HG03457 (cell line): ENCODE data around the gene SERPIND1.
"Not testable (repeated sequence)": the region's sequence is repeated elsewhere in the genome, so short reads cannot be mapped to it uniquely, and the experiment has no call there.

Source experiments
- ATAC-seq: cut with Tn5 transposase; IDR thresholded peaks from one replicate; pipeline ENCODE4 v1.9.1; 2021; ENCODE audit warnings: moderate number of reproducible peaks; ENCODE audit not compliant: unreplicated experiment

Gene SERPIND1

GRCh38 chr22:20746431-20747189 is 27.3 kb upstream of the SERPIND1 start:
- no peak for ATAC-seq

GRCh38 chr22:20747223-20747622 is 26.7 kb upstream of the SERPIND1 start:
- no peak for ATAC-seq

- no peak for ATAC-seq
These were observed 25.8 kb upstream of the SERPIND1 start for GRCh38 chr22:20748082-20748481.

DNA sequence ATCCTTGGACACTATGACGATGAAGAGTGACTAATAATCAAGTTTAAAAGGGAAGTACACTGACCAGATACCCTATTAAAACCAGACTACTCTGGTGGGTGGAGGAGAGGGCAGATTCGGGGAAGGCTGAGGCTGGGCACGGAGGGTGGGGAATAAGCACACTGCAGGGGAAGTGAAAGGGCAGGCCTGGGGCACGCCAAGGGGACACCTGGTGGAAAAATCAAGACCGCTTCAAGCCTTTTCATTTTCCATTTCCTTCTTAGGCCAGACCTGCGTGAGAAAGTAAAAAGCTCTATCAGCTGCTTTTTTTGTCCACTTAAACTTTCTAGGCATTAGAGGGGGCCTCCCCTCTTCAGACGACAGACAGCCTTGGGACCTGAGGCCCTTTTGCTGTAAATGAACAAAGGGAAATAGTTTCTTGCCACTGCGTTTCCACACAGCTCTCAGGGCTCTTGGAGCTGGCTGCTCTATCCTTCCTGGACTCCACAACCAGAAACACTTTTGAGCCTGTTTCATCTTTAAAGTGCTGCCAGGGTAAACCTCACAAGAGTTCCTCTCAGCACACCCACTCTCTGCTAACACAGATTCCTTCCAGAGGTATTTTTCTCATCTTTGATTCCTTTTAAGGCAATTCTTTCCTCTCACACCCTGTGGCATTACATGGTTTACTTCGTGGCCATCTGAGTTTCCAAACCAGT is 25.0 kb upstream of the SERPIND1 start:
- peak; percentile 55 for ATAC-seq

- no peak for ATAC-seq
These were observed 24.5 kb upstream of the SERPIND1 start for GRCh38 chr22:20749453-20749852.

DNA sequence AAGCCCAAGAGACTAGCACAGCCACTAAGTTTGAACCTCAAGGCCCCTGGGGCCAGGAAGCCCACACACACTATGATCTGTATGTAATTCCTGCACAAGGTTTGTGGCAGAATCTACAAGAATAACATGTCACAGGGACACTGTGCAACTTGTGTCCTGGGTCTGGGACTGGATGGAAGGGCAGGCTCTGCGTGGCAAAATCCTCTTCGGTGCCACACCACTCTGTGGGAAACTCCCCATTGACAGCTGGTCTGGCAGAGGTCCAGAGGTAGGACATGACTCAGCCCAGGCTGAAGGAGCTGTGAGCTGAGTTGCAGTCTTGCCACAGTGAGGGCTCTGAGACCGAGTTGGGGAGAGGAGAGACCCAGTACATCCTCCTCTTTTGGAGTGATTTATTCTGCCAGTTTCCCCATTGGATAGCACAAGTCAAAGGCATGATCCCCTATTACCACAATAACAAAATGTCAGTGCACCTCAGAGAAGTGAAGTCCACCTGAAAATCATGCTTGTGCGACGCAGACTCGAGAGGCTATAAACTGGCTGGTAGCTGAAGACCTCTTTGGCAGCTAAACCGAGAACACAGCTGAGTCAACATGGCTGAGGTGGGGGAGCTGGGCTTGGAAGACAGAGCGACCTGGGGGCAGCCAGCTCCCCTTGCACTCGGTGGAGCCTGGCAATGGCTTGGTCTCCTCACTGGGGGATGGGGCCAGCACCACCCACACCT is 23.3 kb upstream of the SERPIND1 start:
- peak; percentile 57 for ATAC-seq

DNA sequence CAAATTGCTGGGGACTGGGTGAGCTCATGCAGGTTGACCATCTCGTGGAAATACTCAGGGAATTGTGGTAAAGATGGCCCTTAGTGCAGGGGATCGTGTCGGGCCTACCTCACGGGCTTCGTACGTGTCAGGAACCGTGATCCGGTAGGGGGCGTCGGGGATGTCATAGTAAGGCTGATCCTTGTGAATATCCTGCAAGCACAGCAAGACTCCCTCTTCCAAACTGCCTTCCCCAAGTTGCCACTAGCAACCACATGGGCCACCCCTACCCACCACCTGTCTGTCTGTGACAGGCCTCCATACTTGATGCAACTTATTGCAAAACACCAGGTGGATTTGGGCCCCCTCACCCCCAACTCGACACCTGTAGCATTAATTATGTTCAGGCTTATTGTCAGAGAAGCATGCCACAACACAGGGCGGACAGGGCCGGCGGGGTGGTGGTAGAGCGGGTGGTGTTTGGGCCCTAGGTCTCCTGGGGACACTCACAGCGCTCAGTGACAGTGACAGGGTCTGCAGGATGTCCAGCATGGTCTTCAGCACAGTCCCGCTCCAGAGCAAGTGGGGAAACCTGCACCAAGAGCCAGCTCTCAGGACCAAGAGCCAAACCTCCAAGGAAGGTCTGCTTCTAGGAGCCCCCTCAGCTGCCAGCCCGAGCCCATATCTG is 22.6 kb upstream of the SERPIND1 start:
- no peak for ATAC-seq

DNA sequence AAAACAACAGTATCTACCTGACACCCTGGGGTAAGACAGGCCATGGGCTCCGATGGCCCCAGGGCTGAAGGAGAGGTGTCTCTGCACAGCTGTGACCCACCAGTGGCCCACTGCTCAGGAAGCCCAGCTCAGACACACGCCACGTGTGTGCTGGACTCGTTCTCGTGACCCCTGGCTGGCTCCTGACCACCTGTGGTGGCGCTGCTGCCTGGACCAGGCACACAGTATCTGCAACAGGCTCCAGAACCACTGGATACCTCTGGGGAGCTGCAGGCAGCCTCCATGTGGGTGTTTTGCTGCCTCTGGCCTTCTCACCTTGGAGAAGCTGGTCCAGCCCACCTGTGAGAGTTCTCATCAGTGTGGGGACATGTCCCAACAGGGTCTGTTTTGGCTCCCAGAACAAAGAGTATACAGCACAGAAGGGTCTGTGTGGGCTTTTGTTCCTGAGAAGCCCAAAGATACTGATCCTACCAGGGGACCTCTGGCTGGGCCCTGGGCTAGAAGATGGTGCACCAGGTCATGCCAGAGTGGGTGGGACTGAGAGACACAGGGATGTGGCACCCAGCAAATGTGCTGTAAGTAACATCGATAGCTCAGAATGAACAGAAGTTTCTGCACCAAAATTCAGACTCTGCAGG is 21.7 kb upstream of the SERPIND1 start:
- ATAC-seq, result no peak

DNA sequence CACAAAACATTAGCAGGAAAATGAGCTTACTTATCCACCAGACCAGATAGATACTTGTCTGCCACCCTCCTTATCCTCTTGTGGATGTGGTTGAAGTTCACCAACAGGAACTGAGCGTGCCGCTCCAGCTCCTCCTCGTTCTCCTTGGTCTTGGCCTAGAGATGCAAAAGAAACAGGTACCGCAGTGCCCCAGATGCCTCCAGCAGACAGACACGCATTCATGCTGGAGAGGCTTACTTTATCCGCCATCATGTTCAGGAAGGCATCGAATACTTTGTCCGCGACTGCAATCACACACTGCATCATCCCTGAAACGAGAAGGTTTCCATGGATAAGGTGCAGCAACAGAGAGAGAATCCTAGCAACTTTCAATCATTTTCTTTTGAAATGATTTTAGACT is 21.0 kb upstream of the SERPIND1 start:
- ATAC-seq, result no peak

GRCh38 chr22:20756846-20757245 is 17.1 kb upstream of the SERPIND1 start:
- no peak for ATAC-seq

- ATAC-seq, result no peak
These were observed 15.2 kb upstream of the SERPIND1 start for GRCh38 chr22:20758688-20759087.

DNA sequence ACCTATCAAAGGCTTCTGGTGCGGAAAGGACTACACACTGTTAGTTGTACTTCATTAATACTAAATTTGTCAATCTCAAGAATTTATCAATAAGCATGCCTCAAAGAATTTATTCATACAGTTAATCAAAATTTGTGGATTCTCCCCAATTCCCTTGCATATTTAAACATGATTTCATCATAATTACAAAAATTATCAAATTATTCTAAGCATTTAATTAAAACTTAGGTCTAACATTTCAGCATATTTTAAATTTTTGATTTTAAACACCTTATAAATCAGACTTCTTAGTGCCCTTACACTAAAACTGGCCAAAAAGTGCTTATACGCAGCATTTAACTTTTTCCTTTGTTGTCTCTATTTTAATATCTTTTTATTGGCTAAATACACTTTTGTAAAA is 13.8 kb upstream of the SERPIND1 start:
- no peak for ATAC-seq

- no peak for ATAC-seq
These were observed 12.4 kb upstream of the SERPIND1 start for GRCh38 chr22:20761536-20761935.

GRCh38 chr22:20762233-20762796 is 11.6 kb upstream of the SERPIND1 start:
- ATAC-seq, result no peak

DNA sequence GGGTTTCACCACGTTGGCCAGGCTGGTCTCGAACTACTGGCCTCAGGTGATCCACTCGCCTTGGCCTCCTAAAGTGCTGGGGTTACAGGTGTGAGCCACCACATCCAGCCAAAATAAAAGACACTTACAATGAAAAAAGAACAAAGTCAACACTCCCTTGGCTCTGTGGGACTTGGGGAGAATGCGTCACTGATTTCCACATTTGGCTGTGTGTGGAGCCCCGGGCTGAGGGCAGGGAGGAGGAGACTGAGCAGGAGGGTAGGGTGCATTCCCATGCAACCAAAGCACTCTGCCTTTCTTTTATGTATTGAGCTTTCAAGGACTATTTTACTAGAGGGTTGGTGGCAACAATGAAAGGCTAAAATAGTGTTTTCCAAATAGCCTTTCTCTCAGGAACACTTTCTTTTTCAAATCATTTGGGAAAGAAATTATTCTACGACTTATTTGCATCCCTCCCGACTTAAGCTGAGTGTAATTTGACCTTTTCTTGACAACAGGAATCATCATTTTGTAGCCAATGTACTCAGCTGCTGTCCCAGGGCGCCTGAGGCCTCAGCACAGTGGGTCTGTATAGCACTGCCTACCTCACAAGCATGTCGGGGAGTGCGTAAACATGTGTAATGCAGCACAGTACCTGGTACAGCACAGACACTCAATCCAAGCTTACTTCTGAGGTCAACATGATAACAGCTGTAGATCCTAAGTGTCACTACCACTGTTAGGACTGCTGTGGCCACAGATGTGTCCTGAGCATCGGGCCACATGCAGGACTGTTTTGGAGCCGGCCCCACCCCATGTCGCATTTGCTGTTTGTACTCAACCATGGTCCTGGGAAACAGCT is 10.1 kb upstream of the SERPIND1 start:
- ATAC-seq, result no peak

GRCh38 chr22:20764471-20764720 is 9.5 kb upstream of the SERPIND1 start:
- ATAC-seq, result no peak

- ATAC-seq, result no peak
These were observed 9.2 kb upstream of the SERPIND1 start for GRCh38 chr22:20764729-20765128.

GRCh38 chr22:20765938-20766337 is 8.0 kb upstream of the SERPIND1 start:
- ATAC-seq, result no peak

DNA sequence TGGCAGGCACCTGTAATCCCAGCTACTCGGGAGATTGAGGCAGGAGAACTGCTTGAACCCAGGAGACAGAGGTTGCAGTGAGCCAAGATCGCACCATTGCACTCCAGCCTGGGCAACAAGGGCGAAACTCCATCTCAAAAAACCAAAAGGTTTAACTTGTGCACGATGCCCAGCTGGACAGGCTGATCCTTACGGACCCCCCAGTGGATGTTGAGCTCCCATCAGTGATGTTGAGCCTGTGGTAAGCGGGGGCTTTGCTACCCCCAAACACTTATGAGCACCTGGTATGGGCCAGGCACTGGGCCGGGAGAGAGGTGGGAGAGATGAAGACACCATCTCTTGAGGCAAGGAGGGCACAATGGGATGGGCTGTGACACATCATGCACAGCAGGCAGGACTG is 7.4 kb upstream of the SERPIND1 start:
- ATAC-seq, result no peak

DNA sequence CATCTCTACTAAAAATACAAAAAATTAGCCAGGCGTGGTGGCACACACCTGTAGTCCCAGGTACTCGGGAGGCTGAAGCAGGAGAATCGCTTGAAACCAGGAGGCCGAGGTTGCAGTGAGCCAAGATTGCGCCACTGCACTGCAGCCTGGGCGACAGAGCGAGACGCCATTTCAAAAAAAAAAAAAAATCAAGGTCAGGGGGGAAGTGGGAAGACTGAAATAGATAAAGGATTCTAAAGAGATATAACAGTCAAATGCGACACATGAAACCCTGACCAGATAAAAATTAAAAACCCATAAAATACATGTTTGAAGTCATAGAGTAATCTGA is 4.5 kb upstream of the SERPIND1 start:
- not testable (repeated sequence) for ATAC-seq
